ENCODE measurements around the gene GPR162. TPM values are rescaled to one million over a fixed set of nuclear protein-coding genes. Genes with fewer than 3 reads are reported as not detected.
"Not testable (repeated sequence)": the region's sequence is repeated elsewhere in the genome, so short reads cannot be mapped to it uniquely, and the experiment has no call there.

Gene GPR162
- total and polyA plus RNA-seq, 5 donors: 6.8 to 10.9 (median 8.1) TPM

- Histone ChIP-seq H3K4me1 (ENCODE audit: control insufficient read depth, insufficient read depth, low read length) (no peaks in the 10 kb centered on the region), H3K27ac (ENCODE audit: low read length) (no peak overlapping the region), H3K27me3 (ENCODE audit: control insufficient read depth, insufficient read depth) (no peaks in the 10 kb centered on the region), H3K4me3 (ENCODE audit: low read length) (no peak overlapping the region), H3K9me3 (ENCODE audit: control insufficient read depth, low read length) (no peaks in the 10 kb centered on the region)
- ATAC-seq: no peak
- intact Hi-C loops (cut with DNase I): no loop called here
- no peak for DNase-seq
- WGBS: 98% methylated on average over 7 of the region's 7 CpGs
Observed at GRCh38 chr12:6860942-6861341, 39.3 kb downstream of the GPR162 start.

DNA sequence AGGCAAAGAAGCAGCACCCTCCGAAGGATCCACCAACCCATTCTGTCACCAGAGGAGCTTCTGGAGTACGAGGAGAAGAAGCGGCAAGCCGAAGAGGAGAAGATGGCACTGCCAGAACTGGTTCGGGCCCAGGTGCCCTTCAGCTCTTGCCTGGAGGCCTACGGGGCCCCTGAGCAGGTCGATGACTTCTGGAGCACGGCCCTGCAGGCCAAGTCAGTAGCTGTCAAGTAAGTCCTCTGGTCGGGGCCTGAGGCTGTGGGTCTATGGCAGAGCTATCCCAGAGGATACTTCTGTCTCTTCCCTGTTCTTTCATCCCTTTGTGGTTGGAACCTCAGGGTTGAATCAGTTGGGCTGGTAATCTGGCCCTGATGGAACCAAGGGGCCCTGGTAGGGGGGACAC, 39.8 kb downstream of the GPR162 start:
- no peak for ATAC-seq
- Histone ChIP-seq H3K4me3 (ENCODE audit: low read length) (no peak overlapping the region), H3K9me3 (ENCODE audit: control insufficient read depth, low read length) (no peaks in the 10 kb centered on the region), H3K4me1 (ENCODE audit: control insufficient read depth, insufficient read depth, low read length) (no peaks in the 10 kb centered on the region), H3K27ac (ENCODE audit: low read length) (no peak overlapping the region), H3K27me3 (ENCODE audit: control insufficient read depth, insufficient read depth) (no peaks in the 10 kb centered on the region)
- DNase-seq: no peak
- intact Hi-C loops (cut with DNase I): no loop called here
- WGBS: 94% methylated on average over 9 of the region's 9 CpGs

GRCh38 chr12:6863033-6863432, 41.4 kb downstream of the GPR162 start:
- Histone ChIP-seq H3K27ac (ENCODE audit: low read length) (no peak overlapping the region), H3K4me3 (ENCODE audit: low read length) (no peak overlapping the region), H3K9me3 (ENCODE audit: control insufficient read depth, low read length) (no peaks in the 10 kb centered on the region), H3K4me1 (ENCODE audit: control insufficient read depth, insufficient read depth, low read length) (no peaks in the 10 kb centered on the region), H3K27me3 (ENCODE audit: control insufficient read depth, insufficient read depth) (no peaks in the 10 kb centered on the region)
- DNase-seq (no peak), ATAC-seq (no peak)
- WGBS: 93% methylated on average over 11 of the region's 11 CpGs
- intact Hi-C loops (cut with DNase I): no loop called here

- Histone ChIP-seq H3K4me3 (ENCODE audit: low read length) (no peak overlapping the region), H3K27me3 (ENCODE audit: control insufficient read depth, insufficient read depth) (no peaks in the 10 kb centered on the region), H3K9me3 (ENCODE audit: control insufficient read depth, low read length) (no peaks in the 10 kb centered on the region), H3K27ac (ENCODE audit: low read length) (no peak overlapping the region), H3K4me1 (ENCODE audit: control insufficient read depth, insufficient read depth, low read length) (no peaks in the 10 kb centered on the region)
- intact Hi-C loops (cut with DNase I): no loop called here
- ATAC-seq (no peak), DNase-seq (peak in 1 of 3 donors; percentile 50)
- 95% methylated on average over 16 of the region's 16 CpGs for whole genome bisulfite sequencing
Observed at GRCh38 chr12:6863586-6864321, 42.1 kb downstream of the GPR162 start.

DNA sequence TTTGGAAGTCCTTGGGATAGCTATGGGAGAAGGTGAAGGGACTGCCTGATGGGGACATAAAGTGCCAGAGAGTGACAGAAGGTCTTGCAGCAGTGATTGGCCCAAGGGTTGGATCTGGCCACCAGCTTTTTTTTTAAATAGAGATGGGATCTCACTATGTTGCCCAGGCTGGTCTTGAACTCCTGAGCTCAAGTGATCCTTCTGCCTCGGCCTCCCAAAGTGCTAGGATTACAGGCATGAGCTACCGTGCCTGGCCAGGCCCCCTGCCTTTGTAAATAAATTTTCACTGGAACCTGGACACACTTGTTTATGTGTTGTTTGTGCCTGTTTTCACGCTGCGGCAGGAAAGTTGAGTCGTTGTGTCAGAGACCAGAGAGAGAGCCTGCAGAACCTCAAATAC, 43.7 kb downstream of the GPR162 start:
- H3K4me3 ChIP-seq (ENCODE audit: low read length); H3K4me1 ChIP-seq (ENCODE audit: control insufficient read depth, insufficient read depth, low read length); H3K27me3 ChIP-seq (ENCODE audit: control insufficient read depth, insufficient read depth); intact Hi-C loops (cut with DNase I); H3K27ac ChIP-seq (ENCODE audit: low read length); H3K9me3 ChIP-seq (ENCODE audit: control insufficient read depth, low read length); ATAC-seq: not testable (repeated sequence)
- 93% methylated on average over 5 of the region's 5 CpGs for WGBS
- DNase-seq: peak in 1 of 3 donors; percentile 20

DNA sequence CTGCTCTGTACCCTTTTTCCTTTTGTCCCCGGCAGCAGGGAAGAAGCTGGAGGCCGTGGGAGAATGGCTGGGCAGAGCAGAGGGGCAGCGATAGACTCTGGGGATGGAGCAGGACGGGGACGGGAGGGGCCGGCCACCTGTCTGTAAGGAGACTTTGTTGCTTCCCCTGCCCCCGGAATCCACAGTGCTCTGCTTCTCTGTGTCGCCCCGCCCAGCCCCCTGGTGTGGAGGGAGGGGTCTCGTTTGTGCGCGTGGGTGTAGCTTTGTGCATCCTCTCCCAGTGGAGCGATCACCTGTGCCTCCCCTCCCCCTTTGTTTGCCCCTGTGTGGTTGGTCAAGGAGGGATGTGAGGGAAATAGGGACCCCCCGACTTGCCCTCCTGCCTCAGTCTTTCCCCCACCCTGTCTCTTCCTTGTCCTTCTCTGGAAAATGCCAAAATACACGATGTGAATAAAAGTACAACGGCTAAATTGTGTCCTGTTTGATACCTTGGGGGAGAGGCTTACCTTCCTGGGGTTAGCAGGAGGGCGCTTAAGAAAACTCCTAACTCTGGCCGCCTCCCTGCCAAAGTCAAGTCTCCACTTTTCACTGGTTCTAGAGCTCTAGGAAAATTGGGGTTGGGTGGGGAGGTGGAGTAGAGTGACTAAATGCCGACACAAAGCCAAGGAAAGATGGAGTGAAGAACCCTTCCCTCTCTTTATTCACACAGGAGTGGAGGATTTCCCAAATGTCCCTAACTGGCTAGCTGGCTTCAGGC, 44.7 kb downstream of the GPR162 start:
- peak; percentile 42 to 76 (median 65) for DNase-seq
- H3K27ac ChIP-seq (ENCODE audit: low read length): peak overlapping the region; percentile 88
- no peak for ATAC-seq
- H3K27me3 ChIP-seq (ENCODE audit: control insufficient read depth, insufficient read depth): no peaks in the 10 kb centered on the region
- peaks cover 2% of the 10 kb centered on the region for H3K4me1 ChIP-seq (ENCODE audit: control insufficient read depth, insufficient read depth, low read length)
- no peaks in the 10 kb centered on the region for H3K9me3 ChIP-seq (ENCODE audit: control insufficient read depth, low read length)
- 78% methylated on average over 19 of the region's 19 CpGs for WGBS
- no peak overlapping the region for H3K4me3 ChIP-seq (ENCODE audit: low read length)
- intact Hi-C loops (cut with DNase I): no loop called here

- no peak for DNase-seq
- intact Hi-C loops (cut with DNase I): no loop called here
Observed at GRCh38 chr12:6866920-6867412, 45.3 kb downstream of the GPR162 start.

GRCh38 chr12:6867413-6868210, 46.0 kb downstream of the GPR162 start, which contains the start of gene TPI1:
TPI1 (plus strand) TSS chr12:6867531; CDS start chr12:6867567, 36 bp downstream.
- peaks cover 2% of the 10 kb centered on the region for H3K4me1 ChIP-seq (ENCODE audit: control insufficient read depth, insufficient read depth, low read length)
- H3K9me3 ChIP-seq (ENCODE audit: control insufficient read depth, low read length): no peaks in the 10 kb centered on the region
- peak within 1 kb of the TSS; percentile 60 for H3K4me3 ChIP-seq (ENCODE audit: low read length)
- H3K27ac ChIP-seq (ENCODE audit: low read length): peak within 1 kb of the TSS; percentile 94
- ATAC-seq: peak; percentile 84 to 86
- peak; percentile 88 to 95 (median 94) for DNase-seq
- intact Hi-C loops (cut with DNase I): loop anchor here in 1 of 4 donors (2.0 kb wide), 1 partner anchor 71 kb away; no protein-coding TSS in a partner anchor
- H3K27me3 ChIP-seq (ENCODE audit: control insufficient read depth, insufficient read depth): no peaks in the 10 kb centered on the region
- under 1% methylated on average over 86 of the region's 86 CpGs for WGBS

More at GRCh38 chr12:6866920-6867412, 45.3 kb downstream of the GPR162 start:
- no peaks in the 10 kb centered on the region for H3K27me3 ChIP-seq (ENCODE audit: control insufficient read depth, insufficient read depth)
- H3K4me3 ChIP-seq (ENCODE audit: low read length): peak overlapping the region; percentile 47
- H3K27ac ChIP-seq (ENCODE audit: low read length): peak overlapping the region; percentile 88
- H3K9me3 ChIP-seq (ENCODE audit: control insufficient read depth, low read length): no peaks in the 10 kb centered on the region
- H3K4me1 ChIP-seq (ENCODE audit: control insufficient read depth, insufficient read depth, low read length): peaks cover 2% of the 10 kb centered on the region
- WGBS: 3% methylated on average over 33 of the region's 33 CpGs
- ATAC-seq: peak; percentile 8

DNA sequence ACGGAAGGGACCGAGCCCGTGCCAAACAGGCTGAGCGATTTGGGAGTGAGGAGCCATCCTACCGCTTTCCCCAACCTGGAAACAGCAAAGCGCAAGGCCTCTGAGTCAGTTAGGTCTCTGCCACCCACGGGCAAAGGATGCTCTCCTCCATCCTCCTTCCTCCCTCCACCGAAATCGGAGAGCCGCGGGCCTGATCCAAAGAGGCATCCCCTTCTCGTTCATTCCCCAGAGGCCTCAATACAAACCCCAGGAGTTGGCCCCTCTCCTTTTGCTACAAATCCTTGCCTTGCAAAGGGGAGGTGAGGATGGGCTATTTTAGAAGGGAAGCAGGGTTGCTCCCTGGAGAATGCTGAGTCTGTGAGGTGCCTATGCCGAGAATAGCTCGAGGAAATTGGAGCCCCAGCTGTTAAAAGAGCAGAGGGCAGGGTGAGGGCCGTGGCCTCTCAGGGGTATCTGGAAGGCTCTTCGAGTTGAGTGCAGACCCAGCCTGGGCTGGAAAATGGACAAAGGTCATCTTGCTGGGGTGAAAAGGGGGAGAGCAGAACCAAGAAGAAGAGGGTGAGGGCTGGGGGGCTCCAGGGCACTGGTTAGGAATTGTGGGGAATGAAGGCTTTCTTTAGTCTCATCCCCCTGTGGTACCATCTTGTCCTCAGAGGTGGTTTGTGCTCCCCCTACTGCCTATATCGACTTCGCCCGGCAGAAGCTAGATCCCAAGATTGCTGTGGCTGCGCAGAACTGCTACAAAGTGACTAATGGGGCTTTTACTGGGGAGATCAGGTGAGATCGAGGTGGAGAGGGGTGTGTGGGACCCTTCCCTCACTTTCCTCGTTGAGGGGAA, 46.8 kb downstream of the GPR162 start:
- Histone ChIP-seq H3K9me3 (ENCODE audit: control insufficient read depth, low read length) (no peaks in the 10 kb centered on the region), H3K4me3 (ENCODE audit: low read length) (peak overlapping the region; percentile 60), H3K4me1 (ENCODE audit: control insufficient read depth, insufficient read depth, low read length) (peaks cover 2% of the 10 kb centered on the region), H3K27me3 (ENCODE audit: control insufficient read depth, insufficient read depth) (no peaks in the 10 kb centered on the region), H3K27ac (ENCODE audit: low read length) (peak overlapping the region; percentile 94)
- DNase-seq: peak in 1 of 3 donors; percentile 42
- intact Hi-C loops (cut with DNase I): loop anchor here in 1 of 4 donors (2.0 kb wide), 1 partner anchor 70 kb away; no protein-coding TSS in a partner anchor
- no peak for ATAC-seq
- 9% methylated on average over 22 of the region's 22 CpGs for WGBS
